ENCODE data around the gene CAPS.

The CAPS gene

GRCh38 chr19:5891938-5892771 lies 21.9 kb upstream of the CAPS start:
- DNase-seq (ENCODE audit: low spot score), result no peak

DNA sequence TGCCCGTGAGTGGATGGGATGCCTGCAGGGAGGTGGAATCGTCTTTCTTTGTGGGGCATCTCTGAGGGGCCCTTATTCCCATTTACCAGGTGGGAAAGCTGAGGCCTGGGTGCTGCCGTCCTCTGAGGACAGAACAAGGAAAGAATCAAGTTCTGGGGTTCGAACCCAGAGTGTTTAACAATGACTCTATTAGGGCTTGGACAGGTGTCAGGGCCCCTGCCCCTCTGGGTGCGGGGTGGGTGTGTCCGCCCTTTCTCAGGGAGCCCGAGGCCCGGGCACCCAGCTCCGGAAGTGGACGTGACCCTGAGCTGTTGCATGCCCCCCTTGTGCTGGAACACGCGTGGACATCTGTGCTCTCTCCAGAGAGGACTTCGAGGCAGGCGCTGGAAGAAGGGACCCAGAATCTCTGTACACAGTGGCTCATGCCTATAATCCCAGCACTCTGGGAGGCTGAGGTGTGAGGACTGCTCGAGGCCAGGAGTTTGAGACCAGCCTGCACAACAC lies 21.2 kb upstream of the CAPS start:
- DNase-seq (ENCODE audit: low spot score), result no peak

- DNase-seq (ENCODE audit: low spot score), result no peak
Observed at GRCh38 chr19:5893296-5893903, 20.7 kb upstream of the CAPS start.

GRCh38 chr19:5893907-5894703 lies 19.9 kb upstream of the CAPS start:
- no peak for DNase-seq (ENCODE audit: low spot score)

- DNase-seq (ENCODE audit: low spot score), result no peak
Observed at GRCh38 chr19:5894704-5895349, 19.2 kb upstream of the CAPS start.

- DNase-seq (ENCODE audit: low spot score), result no peak
Observed at GRCh38 chr19:5895409-5895808, 18.6 kb upstream of the CAPS start.

GRCh38 chr19:5895890-5896289 lies 18.2 kb upstream of the CAPS start:
- no peak for DNase-seq (ENCODE audit: low spot score)

GRCh38 chr19:5896365-5897076 lies 17.5 kb upstream of the CAPS start:
- no peak for DNase-seq (ENCODE audit: low spot score)

- no peak for DNase-seq (ENCODE audit: low spot score)
Observed at GRCh38 chr19:5897189-5897969, 16.7 kb upstream of the CAPS start.

GRCh38 chr19:5899728-5900526 lies 14.1 kb upstream of the CAPS start:
- DNase-seq (ENCODE audit: low spot score), result no peak

DNA sequence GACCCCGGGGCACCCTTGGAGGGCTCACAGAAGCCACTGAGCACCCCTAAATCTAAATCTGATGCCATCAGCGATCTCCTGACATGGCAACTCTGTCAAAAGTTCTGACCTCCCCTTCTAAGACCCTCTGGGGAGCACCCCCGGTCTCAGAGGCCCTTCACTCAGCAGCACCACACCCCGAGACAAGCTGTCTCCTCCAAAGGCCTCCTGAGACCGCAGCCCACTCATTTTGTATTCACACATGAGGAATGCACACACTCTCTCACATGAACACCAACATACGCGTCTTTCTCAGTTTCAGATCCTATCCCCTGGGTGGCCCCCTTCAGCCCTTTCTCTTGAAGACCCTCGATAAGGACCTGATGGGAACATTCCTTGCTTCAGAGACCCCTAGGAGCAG lies 13.1 kb upstream of the CAPS start:
- no peak for DNase-seq (ENCODE audit: low spot score)

DNA sequence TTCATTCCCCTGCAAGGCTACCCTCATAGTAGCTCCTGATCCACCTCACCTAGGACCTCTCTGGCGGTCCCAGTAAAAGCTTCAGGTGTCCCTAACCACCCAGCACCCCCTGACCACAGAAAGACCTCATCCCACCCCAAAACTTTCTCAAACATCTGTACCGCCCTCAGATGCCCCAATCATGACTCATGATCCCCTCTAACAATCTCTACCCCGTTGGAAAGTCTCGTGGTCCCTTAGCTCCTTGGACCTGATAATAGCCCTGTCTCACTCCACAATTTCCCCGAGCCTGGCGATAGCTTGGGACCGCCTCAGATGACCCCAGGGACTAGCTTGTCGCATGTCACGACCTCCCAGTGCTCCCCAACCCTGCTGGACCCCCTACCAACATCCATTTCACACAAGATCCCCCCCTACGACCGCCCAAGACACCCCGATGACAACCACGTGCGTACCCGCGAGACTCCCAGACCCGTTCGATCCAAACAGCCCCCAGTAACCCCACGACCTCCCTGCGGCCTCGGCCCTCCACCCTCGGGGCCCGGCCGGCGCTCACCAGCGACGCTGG lies 10.9 kb upstream of the CAPS start:
- no peak for DNase-seq (ENCODE audit: low spot score)

- peak; percentile 95 for DNase-seq (ENCODE audit: low spot score)
Observed at GRCh38 chr19:5903624-5904351, 10.3 kb upstream of the CAPS start, which contains the start of gene NDUFA11. NDUFA11 (minus strand) TSS chr19:5903790; CDS start chr19:5903708, 82 bp downstream.

DNA sequence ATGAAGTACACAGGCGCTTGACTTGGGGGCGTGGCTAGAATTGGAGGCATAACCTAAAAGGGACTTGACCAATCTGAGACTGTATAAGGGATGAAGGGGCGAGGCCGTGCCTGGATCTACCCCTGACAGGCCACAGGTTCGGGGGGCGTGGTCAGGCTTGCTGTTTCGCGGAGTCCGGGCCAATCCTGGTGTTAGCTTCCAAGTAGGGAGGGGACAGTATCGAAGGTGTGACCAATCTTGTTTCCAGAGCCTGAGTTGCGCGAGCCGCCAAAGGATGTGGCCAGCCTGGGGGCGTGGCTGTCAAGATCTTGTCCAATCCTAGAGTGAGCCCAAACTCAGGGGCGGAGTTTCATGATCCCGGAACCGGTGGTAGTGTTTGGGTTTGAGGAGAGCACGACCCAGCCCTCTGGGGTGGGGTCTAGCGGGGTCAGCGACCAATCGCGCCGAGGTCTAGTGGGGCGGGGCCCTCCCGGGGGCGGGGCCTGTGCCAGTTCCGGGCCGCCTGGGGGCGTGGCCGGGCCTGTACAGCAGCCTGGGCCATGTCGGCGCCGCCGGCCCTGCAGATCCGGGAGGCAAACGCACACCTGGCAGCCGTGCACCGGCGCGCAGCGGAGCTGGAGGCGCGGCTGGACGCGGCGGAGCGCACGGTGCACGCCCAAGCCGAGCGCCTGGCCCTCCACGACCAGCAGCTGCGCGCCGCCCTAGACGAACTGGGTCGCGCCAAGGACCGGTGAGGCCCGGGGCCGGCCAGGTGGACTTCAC lies 9.5 kb upstream of the CAPS start, which contains the start of gene VMAC:
Gene VMAC, plus strand, starts transcription at position 521 of the 762 bp plus-strand sequence. Its CDS starts 19 bp downstream, at position 540.
- DNase-seq (ENCODE audit: low spot score), result peak; percentile 100

GRCh38 chr19:5905114-5905778 lies 8.8 kb upstream of the CAPS start:
- no peak for DNase-seq (ENCODE audit: low spot score)

DNA sequence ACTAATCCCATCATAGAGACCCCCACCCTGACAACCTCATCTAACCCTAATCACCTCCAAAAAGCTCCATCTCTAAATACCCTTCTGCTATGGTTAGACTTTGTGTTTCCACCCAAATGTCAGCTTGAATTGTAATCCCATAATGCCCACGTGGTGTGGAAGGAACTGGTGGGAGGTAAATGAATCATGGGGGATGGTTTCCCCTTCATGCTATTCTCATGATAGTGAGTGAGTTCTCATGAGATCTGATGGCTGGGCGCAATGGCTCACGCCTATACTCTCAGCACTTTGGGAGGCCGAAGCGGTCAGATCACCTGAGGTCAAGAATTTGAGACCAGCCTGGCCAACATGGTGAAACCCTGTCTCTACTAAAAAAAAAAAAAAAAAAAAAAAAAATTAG lies 6.8 kb upstream of the CAPS start:
- no peak for DNase-seq (ENCODE audit: low spot score)

DNA sequence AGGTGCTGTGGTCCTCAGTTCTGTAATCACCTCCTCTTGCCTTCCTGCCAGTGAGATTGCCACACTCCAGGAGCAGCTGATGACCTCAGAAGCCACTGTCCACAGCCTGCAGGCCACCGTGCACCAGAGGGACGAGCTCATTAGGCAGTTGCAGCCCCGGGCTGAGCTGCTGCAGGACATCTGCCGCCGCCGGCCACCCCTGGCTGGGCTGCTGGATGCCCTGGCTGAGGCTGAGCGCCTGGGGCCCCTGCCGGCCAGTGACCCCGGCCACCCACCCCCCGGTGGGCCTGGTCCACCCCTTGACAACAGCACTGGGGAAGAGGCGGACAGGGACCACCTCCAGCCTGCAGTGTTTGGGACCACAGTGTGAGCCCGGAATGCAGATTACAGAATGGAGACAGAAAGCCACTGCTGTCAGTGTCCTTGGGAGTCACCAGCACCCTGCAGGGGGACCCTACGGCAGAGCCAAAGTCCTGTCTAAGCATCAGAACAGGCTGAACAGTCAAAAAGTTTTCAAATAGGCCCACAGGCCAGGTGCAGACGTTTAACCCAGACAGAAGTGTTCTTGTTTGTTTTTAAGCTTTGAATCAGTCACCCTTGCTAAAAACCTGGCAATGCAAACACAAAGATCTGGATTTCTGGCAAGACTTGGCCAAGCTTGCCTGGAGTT lies 5.1 kb upstream of the CAPS start:
- DNase-seq (ENCODE audit: low spot score), result no peak

Measured in NAMALWA (cell line).